CD14-positive monocyte (primary cell): ENCODE data around the gene KDM2A. TPM values are rescaled to one million over a fixed set of nuclear protein-coding genes. Genes with fewer than 3 reads are reported as not detected.

Experiments used
- DNase-seq, 3 donors: peaks; one replicate each; pipeline ENCODE4 v3.0.0-alpha.2; 2011 to 2022
- H2AFZ ChIP-seq: 2 replicates; pipeline ENCODE4 v1.6.0; 2012; ENCODE audit warnings: mild to moderate bottlenecking, low read depth, low read length, inconsistent platforms; ENCODE audit not compliant: insufficient read depth, poor library complexity, severe bottlenecking
- H3K27ac ChIP-seq, 2 donors: 1 replicate in 1 of 2; 2 replicates in 1 of 2; pipeline ENCODE4 v1.5.1; 2012 to 2013; ENCODE audit warnings: low read length in 2 of 2, control low read depth in 1 of 2, inconsistent platforms in 1 of 2, low read depth in 1 of 2, mild to moderate bottlenecking in 1 of 2
- H3K27me3 ChIP-seq, 2 donors: one replicate each; pipeline versions ENCODE4 v1.6.0 to v1.6.1; 2011 to 2013; ENCODE audit warnings: low read length in 2 of 2; ENCODE audit not compliant: control insufficient read depth in 2 of 2, insufficient read depth in 2 of 2
- H3K36me3 ChIP-seq, 2 donors: replicated peaks in 1 of 2; 1 replicate in 1 of 2; 2 replicates in 1 of 2; pipeline versions ENCODE4 v1.5.1 to v1.6.1; 2012 to 2013; ENCODE audit warnings: low read length in 2 of 2, control low read depth in 1 of 2, inconsistent platforms in 1 of 2, mild to moderate bottlenecking in 1 of 2; ENCODE audit not compliant: insufficient read depth in 2 of 2, control insufficient read depth in 1 of 2
- H3K4me1 ChIP-seq, 2 donors: 1 replicate in 1 of 2; 2 replicates in 1 of 2; pipeline versions ENCODE4 v1.5.1 to v1.6.1; 2012 to 2013; ENCODE audit warnings: low read length in 2 of 2, control low read depth in 1 of 2, inconsistent platforms in 1 of 2, mild to moderate bottlenecking in 1 of 2, moderate library complexity in 1 of 2; ENCODE audit not compliant: insufficient read depth in 2 of 2, control insufficient read depth in 1 of 2
- H3K4me2 ChIP-seq: replicated peaks from 2 replicates; pipeline ENCODE3; 2012; ENCODE audit warnings: low read length, moderate library complexity, mild to moderate bottlenecking; ENCODE audit not compliant: poor library complexity, severe bottlenecking; ENCODE audit errors: extremely low read depth
- H3K4me3 ChIP-seq, 3 experiments: fragments of 200-600 bp in 1 of 3; sonication (generic) in 1 of 3; replicated peaks in 1 of 3; 1 replicate in 2 of 3; 2 replicates in 1 of 3; pipeline ENCODE4 v1.5.1; 2011 to 2013; ENCODE audit warnings: low read length in 3 of 3, mild to moderate bottlenecking in 3 of 3, control low read depth in 2 of 3, low read depth in 2 of 3, inconsistent platforms in 1 of 3, moderate library complexity in 1 of 3
- H3K79me2 ChIP-seq: 2 replicates; pipeline ENCODE4 v1.6.0; 2012; ENCODE audit warnings: mild to moderate bottlenecking, control low read depth, inconsistent platforms, low read length, moderate library complexity; ENCODE audit not compliant: insufficient read depth
- H3K9ac ChIP-seq: 2 replicates; pipeline ENCODE4 v1.6.0; 2017; ENCODE audit warnings: low read length, mild to moderate bottlenecking; ENCODE audit not compliant: insufficient read depth, poor library complexity, severe bottlenecking
- H3K9me3 ChIP-seq, 2 donors: replicated peaks in 1 of 2; 1 replicate in 1 of 2; 2 replicates in 1 of 2; pipeline versions ENCODE4 v1.5.1 to v1.6.1; 2012 to 2013; ENCODE audit warnings: low read length in 2 of 2, control low read depth in 1 of 2; ENCODE audit not compliant: control insufficient read depth in 1 of 2, insufficient read depth in 1 of 2
- H4K20me1 ChIP-seq: 2 replicates; pipeline ENCODE4 v1.6.0; 2012; ENCODE audit warnings: mild to moderate bottlenecking, low read length, control low read depth, moderate library complexity; ENCODE audit not compliant: insufficient read depth
- H3K27ac Mint-ChIP-seq, 7 donors: one replicate each; pipeline ENCODE4 v1.8.0; 2020; ENCODE audit warnings: mild to moderate bottlenecking in 7 of 7, mixed read lengths in 7 of 7, moderate library complexity in 6 of 7, inconsistent platforms in 2 of 7
- H3K27me3 Mint-ChIP-seq, 3 donors: one replicate each; pipeline ENCODE4 v1.8.0; 2021 to 2022; ENCODE audit warnings: low read depth in 3 of 3, mild to moderate bottlenecking in 3 of 3, mixed read lengths in 3 of 3, moderate library complexity in 3 of 3, inconsistent platforms in 1 of 3
- H3K36me3 Mint-ChIP-seq, 2 donors: one replicate each; pipeline ENCODE4 v1.8.0; 2020; ENCODE audit warnings: mixed read lengths in 2 of 2, inconsistent platforms in 1 of 2, mild to moderate bottlenecking in 1 of 2
- H3K4me1 Mint-ChIP-seq: one replicate; pipeline ENCODE4 v1.8.0; 2020; ENCODE audit warnings: mild to moderate bottlenecking, mixed read lengths
- H3K4me3 Mint-ChIP-seq, 2 donors: one replicate each; pipeline ENCODE4 v1.8.0; 2020; ENCODE audit warnings: mild to moderate bottlenecking in 2 of 2, mixed read lengths in 2 of 2, moderate library complexity in 1 of 2
- H3K9me3 Mint-ChIP-seq, 7 donors: one replicate each; pipeline ENCODE4 v1.8.0; 2020 to 2022; ENCODE audit warnings: mixed read lengths in 7 of 7, mild to moderate bottlenecking in 6 of 7, moderate library complexity in 6 of 7, inconsistent platforms in 2 of 7
- CTCF ChIP-seq: fragments of 200-600 bp; IDR thresholded peaks from one replicate; pipeline ENCODE4 v1.8.0; 2022; ENCODE audit warnings: antibody characterized with exemption, mild to moderate bottlenecking
- WGBS: methylation state at CpG from one replicate; pipeline ENCODE4 v1.1.5; 2013; ENCODE audit warnings: missing lambda C conversion rate; ENCODE audit not compliant: insufficient coverage; 5-methylcytosine and 5-hydroxymethylcytosine counted together
- intact Hi-C, 2 donors: fragments of 100-400 bp; cut with micrococcal nuclease; formaldehyde crosslinking; loops; one replicate each; pipeline versions ENCODE4 v1.15.0 to v1.15.1; 2023
- polyA plus RNA-seq, 3 donors: library from polyadenylated mRNA; depleted of rRNA in 1 of 3; unstranded in 2 of 3; stranded (reverse) in 1 of 3; fragments of 300-500 nt in 2 of 3; fragments of >200 nt in 1 of 3; fragmentation: Illumina TruSeq in 2 of 3; gene quantifications; 1 replicate in 2 of 3; 2 replicates in 1 of 3; pipeline ENCODE4 v1.2.3, GENCODE V29; 2012 to 2021

Gene KDM2A
- polyA plus RNA-seq, 3 donors = 2.6 to 98.9 (median 3.9) TPM

DNA sequence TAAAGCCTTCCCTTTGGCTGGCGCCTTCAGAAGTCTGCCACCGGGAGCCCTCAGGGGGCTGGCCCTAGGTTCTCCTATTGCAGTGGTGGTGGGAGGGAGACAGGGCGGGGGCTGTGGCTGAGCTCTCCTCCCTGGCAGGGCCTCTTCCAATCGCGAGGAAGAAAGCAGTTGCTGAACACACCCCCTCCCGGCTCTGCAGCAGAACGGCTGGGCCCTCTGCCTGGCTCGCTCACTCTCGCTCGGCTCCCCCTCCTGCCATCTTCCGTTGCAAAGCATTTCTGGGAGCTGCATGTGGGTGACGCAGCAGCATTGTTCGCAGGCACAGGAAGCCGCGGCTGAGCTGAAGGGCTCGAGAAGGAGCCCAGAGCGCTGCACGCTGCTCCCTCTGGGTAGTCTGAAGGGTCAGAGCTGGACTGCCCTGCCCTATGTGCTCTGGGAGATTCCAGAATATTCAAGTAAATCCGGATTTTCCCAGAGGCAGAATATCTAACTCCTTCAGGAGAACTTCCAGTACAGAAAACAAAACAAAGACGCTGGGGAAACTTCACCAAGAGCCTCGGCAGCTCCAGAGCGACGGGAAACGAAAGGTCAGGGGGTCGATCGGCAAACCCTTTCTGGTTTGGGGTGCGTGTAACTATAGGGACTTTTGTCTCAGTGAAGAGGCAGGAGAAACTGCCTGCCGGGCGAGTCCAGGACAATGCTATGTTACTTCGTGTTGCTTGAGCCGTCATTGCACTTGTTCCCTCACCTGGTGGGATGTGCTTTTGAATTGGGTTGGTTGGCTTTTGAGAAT is 120.9 kb downstream of the KDM2A start:
- H4K20me1 ChIP-seq = peaks cover 98% of the 10 kb centered on the region
- peak overlapping the region; percentile 66 to 91 (median 75) for H3K4me3 ChIP-seq
- no peak for TF ChIP-seq CTCF
- peak overlapping the region; percentile 85 for H3K9ac ChIP-seq
- H3K36me3 Mint-ChIP-seq = peaks cover 42 to 61% of the 10 kb centered on the region in 2 donors
- H3K27ac Mint-ChIP-seq = peak overlapping the region; percentile 96 to 99 (median 98)
- peak overlapping the region; percentile 96 to 98 for H3K4me3 Mint-ChIP-seq
- H3K27me3 ChIP-seq = no peaks in the 10 kb centered on the region
- peak overlapping the region; percentile 0 for H2AFZ ChIP-seq
- peaks cover 47% of the 10 kb centered on the region for H3K4me1 Mint-ChIP-seq
- intact Hi-C loops = no loop called here
- peaks cover 0 to 2% (median 1%) of the 10 kb centered on the region in 3 donors for H3K27me3 Mint-ChIP-seq
- DNase-seq = peak; percentile 95 to 96 (median 95)
- WGBS = 0% methylated on average over 20 of the region's 31 CpGs
- H3K9me3 Mint-ChIP-seq = no peaks in the 10 kb centered on the region
- H3K27ac ChIP-seq = peak overlapping the region; percentile 80 to 95
- H3K9me3 ChIP-seq = no peaks in the 10 kb centered on the region
- H3K4me1 ChIP-seq = peaks cover 30 to 35% of the 10 kb centered on the region in 2 donors
- H3K36me3 ChIP-seq = peaks cover 30 to 51% of the 10 kb centered on the region in 2 donors
- H3K4me2 ChIP-seq = peak overlapping the region; percentile 86
- H3K79me2 ChIP-seq = peaks cover 93% of the 10 kb centered on the region

GRCh38 chr11:67240576-67241389 is 121.7 kb downstream of the KDM2A start:
- Mint-ChIP-seq H3K4me3 (peak overlapping the region; percentile 96 to 98), H3K27ac (peak overlapping the region; percentile 96 to 99 (median 98)), H3K27me3 (peaks cover 0 to 2% (median 1%) of the 10 kb centered on the region in 3 donors), H3K36me3 (peaks cover 47 to 61% of the 10 kb centered on the region in 2 donors), H3K9me3 (no peaks in the 10 kb centered on the region), H3K4me1 (peaks cover 47% of the 10 kb centered on the region)
- H3K4me1 ChIP-seq = peaks cover 30 to 35% of the 10 kb centered on the region in 2 donors
- peak overlapping the region; percentile 66 to 91 (median 75) for H3K4me3 ChIP-seq
- H3K36me3 ChIP-seq = peaks cover 38 to 53% of the 10 kb centered on the region in 2 donors
- no peaks in the 10 kb centered on the region for H3K27me3 ChIP-seq
- peak overlapping the region; percentile 80 to 95 for H3K27ac ChIP-seq
- H3K4me2 ChIP-seq = peak overlapping the region; percentile 86
- peak overlapping the region; percentile 85 for H3K9ac ChIP-seq
- 0% methylated on average over 1 of the region's 16 CpGs for WGBS
- H3K79me2 ChIP-seq = peaks cover 92% of the 10 kb centered on the region
- no peak overlapping the region for H2AFZ ChIP-seq
- DNase-seq = peak; percentile 82 to 93 (median 84)
- no peak for TF ChIP-seq CTCF
- intact Hi-C loops = no loop called here
- H4K20me1 ChIP-seq = peaks cover 98% of the 10 kb centered on the region
- no peaks in the 10 kb centered on the region for H3K9me3 ChIP-seq
